Measurements from ENCODE around the gene SLCO3A1.
A peak's percentile ranks its signal among the peaks of the same experiment; 100 is the strongest.

The SLCO3A1 gene

DNA sequence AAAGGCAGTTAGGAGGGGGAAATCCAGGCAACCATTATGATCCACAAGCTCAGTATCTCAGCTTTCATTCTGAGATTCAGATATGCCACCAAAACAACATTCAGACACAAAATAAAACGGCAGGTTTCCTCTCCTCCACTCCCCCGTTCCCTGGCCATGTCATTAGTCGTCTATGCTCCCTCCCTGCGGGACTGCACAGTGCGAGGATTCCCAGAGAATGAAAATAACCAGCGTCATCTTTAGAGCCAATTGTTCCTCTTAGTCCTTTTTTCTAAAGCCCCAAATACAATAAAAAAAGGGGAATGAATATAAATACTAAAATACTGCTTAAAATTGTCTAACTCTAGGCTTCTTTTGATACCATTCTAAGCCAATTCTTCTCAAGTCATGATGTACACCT lies 7.8 kb upstream of the SLCO3A1 start:
- no peaks in the 10 kb centered on the region for H3K79me2 ChIP-seq (ENCODE audit: low read length)
- TF ChIP-seq, protein P1, sequence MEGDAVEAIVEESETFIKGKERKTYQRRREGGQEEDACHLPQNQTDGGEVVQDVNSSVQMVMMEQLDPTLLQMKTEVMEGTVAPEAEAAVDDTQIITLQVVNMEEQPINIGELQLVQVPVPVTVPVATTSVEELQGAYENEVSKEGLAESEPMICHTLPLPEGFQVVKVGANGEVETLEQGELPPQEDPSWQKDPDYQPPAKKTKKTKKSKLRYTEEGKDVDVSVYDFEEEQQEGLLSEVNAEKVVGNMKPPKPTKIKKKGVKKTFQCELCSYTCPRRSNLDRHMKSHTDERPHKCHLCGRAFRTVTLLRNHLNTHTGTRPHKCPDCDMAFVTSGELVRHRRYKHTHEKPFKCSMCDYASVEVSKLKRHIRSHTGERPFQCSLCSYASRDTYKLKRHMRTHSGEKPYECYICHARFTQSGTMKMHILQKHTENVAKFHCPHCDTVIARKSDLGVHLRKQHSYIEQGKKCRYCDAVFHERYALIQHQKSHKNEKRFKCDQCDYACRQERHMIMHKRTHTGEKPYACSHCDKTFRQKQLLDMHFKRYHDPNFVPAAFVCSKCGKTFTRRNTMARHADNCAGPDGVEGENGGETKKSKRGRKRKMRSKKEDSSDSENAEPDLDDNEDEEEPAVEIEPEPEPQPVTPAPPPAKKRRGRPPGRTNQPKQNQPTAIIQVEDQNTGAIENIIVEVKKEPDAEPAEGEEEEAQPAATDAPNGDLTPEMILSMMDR (IDR thresholded peaks at IDR 0.05; ENCODE audit: low read depth, low read length) = no peak
- no peak for TF ChIP-seq EZH2phosphoT487 (IDR thresholded peaks at IDR 0.05; ENCODE audit: low read depth)
- no peak overlapping the region for H3K27ac ChIP-seq (ENCODE audit: low read length)

GRCh38 chr15:91849180-91849579 lies 4.3 kb upstream of the SLCO3A1 start:
- Histone ChIP-seq H3K27me3 (ENCODE audit: low read depth, low read length) (peaks cover 22% of the 10 kb centered on the region; the same call in 1 of the 2 replicates), H3K4me2 (ENCODE audit: low read length) (no peak overlapping the region), H3K9ac (ENCODE audit: low read length) (no peak overlapping the region), H4K20me1 (ENCODE audit: insufficient read depth, low read length) (no peaks in the 10 kb centered on the region), H3K4me1 (ENCODE audit: low read length) (peaks cover under 1% of the 10 kb centered on the region; the same call in 1 of the 2 replicates), H2AFZ (ENCODE audit: low read depth, low read length) (no peak overlapping the region), H3K9me3 (ENCODE audit: insufficient read depth, low read length) (no peaks in the 10 kb centered on the region), H3K4me3 (ENCODE audit: low read length) (no peak overlapping the region), H3K36me3 (replicated peaks; ENCODE audit: low read depth, low read length) (no peaks in the 10 kb centered on the region), H3K79me2 (ENCODE audit: low read length) (no peaks in the 10 kb centered on the region), H3K27ac (ENCODE audit: low read length) (no peak overlapping the region)
- no peak for TF ChIP-seq EZH2phosphoT487 (IDR thresholded peaks at IDR 0.05; ENCODE audit: low read depth)

More for the DNA sequence above, 7.8 kb upstream of the SLCO3A1 start:
- no peaks in the 10 kb centered on the region for H4K20me1 ChIP-seq (ENCODE audit: insufficient read depth, low read length)
- H3K9ac ChIP-seq (ENCODE audit: low read length) = no peak overlapping the region
- H3K4me2 ChIP-seq (ENCODE audit: low read length) = no peak overlapping the region
- H3K36me3 ChIP-seq (replicated peaks; ENCODE audit: low read depth, low read length) = no peaks in the 10 kb centered on the region
- no peaks in the 10 kb centered on the region for H3K4me1 ChIP-seq (ENCODE audit: low read length)
- H2AFZ ChIP-seq (ENCODE audit: low read depth, low read length) = no peak overlapping the region
- no peak overlapping the region for H3K4me3 ChIP-seq (ENCODE audit: low read length)
- H3K27me3 ChIP-seq (ENCODE audit: low read depth, low read length) = peaks cover 41% of the 10 kb centered on the region; the same call in 1 of the 2 replicates
- no peaks in the 10 kb centered on the region for H3K9me3 ChIP-seq (ENCODE audit: insufficient read depth, low read length)

DNA sequence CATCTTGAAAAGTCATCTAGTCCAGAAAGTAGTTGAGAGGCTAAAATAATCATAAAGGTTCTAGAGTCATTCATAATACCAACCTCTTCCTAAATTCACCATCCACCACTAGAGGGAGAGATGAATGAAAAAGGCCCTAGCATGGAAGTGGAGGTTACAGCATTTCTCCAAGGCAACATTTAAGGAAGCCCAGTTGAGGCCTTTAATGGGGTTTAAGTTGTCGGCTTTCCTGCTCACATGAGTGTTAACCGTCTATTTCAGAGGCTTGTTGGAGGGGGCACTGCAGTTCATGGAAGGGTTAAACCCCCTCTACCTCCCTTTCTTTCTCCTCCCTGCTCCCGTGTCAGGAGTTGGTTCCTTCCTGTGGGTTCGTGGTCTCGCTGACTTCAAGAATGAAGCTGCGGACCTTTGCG lies 3.8 kb upstream of the SLCO3A1 start:
- peaks cover 21% of the 10 kb centered on the region for H3K27me3 ChIP-seq (ENCODE audit: low read depth, low read length)
- H2AFZ ChIP-seq (ENCODE audit: low read depth, low read length) = no peak overlapping the region
- 0 out of 2 replicates have a peak, but pooled peaks cover 5% of the 10 kb centered on the region for H4K20me1 ChIP-seq (ENCODE audit: insufficient read depth, low read length)
- H3K4me2 ChIP-seq (ENCODE audit: low read length) = no peak overlapping the region
- H3K9ac ChIP-seq (ENCODE audit: low read length) = no peak overlapping the region
- H3K79me2 ChIP-seq (ENCODE audit: low read length) = no peaks in the 10 kb centered on the region
- H3K27ac ChIP-seq (ENCODE audit: low read length) = no peak overlapping the region
- no peak overlapping the region for H3K4me3 ChIP-seq (ENCODE audit: low read length)
- TF ChIP-seq EZH2phosphoT487 (IDR thresholded peaks at IDR 0.05; ENCODE audit: low read depth) = no peak
- TF ChIP-seq, protein P1 (IDR thresholded peaks at IDR 0.05; ENCODE audit: low read depth, low read length) = peak; percentile 48
- H3K36me3 ChIP-seq (replicated peaks; ENCODE audit: low read depth, low read length) = no peaks in the 10 kb centered on the region
- H3K4me1 ChIP-seq (ENCODE audit: low read length) = peaks cover 6% of the 10 kb centered on the region
- no peaks in the 10 kb centered on the region for H3K9me3 ChIP-seq (ENCODE audit: insufficient read depth, low read length)

GRCh38 chr15:91852741-91853510 lies 582 bp upstream of the SLCO3A1 start:
- H3K4me1 ChIP-seq (ENCODE audit: low read length) = peaks cover 38% of the 10 kb centered on the region
- H3K4me2 ChIP-seq (ENCODE audit: low read length) = peak overlapping the region; percentile 69
- no peak overlapping the region for H3K27ac ChIP-seq (ENCODE audit: low read length)

More at GRCh38 chr15:91852741-91853510, 582 bp upstream of the SLCO3A1 start:
- no peak for TF ChIP-seq EZH2phosphoT487 (IDR thresholded peaks at IDR 0.05; ENCODE audit: low read depth)
- TF ChIP-seq, protein P1 (IDR thresholded peaks at IDR 0.05; ENCODE audit: low read depth, low read length) = peak; percentile 39
- no peaks in the 10 kb centered on the region for H3K9me3 ChIP-seq (ENCODE audit: insufficient read depth, low read length)
- peak overlapping the region; percentile 84 for H3K4me3 ChIP-seq (ENCODE audit: low read length)
- H2AFZ ChIP-seq (ENCODE audit: low read depth, low read length) = peak overlapping the region; percentile 32
- H4K20me1 ChIP-seq (ENCODE audit: insufficient read depth, low read length) = peaks cover 30% of the 10 kb centered on the region
- peak overlapping the region; percentile 55 for H3K9ac ChIP-seq (ENCODE audit: low read length)
- no peaks in the 10 kb centered on the region for H3K36me3 ChIP-seq (replicated peaks; ENCODE audit: low read depth, low read length)
- no peaks in the 10 kb centered on the region for H3K79me2 ChIP-seq (ENCODE audit: low read length)
- H3K27me3 ChIP-seq (ENCODE audit: low read depth, low read length) = peaks cover 30% of the 10 kb centered on the region
